Esophagus muscularis mucosa (tissue), 4 donors: Measurements from ENCODE around the gene KCNQ4. TPM values are rescaled to one million over a fixed set of nuclear protein-coding genes. Genes with fewer than 3 reads are reported as not detected.

Source experiments
- DNase-seq: peaks from one replicate; pipeline ENCODE4 v3.0.0-alpha.2; 2017; ENCODE audit errors: extremely low spot score
- H3K27ac ChIP-seq, 4 donors: fragments of 200-600 bp; sonication (generic); replicated peaks in 1 of 4; 1 replicate in 3 of 4; 2 replicates in 1 of 4; pipeline ENCODE4 v1.5.1; 2016 to 2019; ENCODE audit warnings: mild to moderate bottlenecking in 1 of 4
- H3K27me3 ChIP-seq, 4 donors: fragments of 200-600 bp; sonication (generic); one replicate each; pipeline versions ENCODE4 v1.5.1 to v1.6.0; 2016 to 2019
- H3K36me3 ChIP-seq, 4 donors: fragments of 200-600 bp; sonication (generic); one replicate each; pipeline ENCODE4 v1.5.1; 2016 to 2019
- H3K4me1 ChIP-seq, 4 donors: fragments of 200-600 bp; sonication (generic); one replicate each; pipeline ENCODE4 v1.5.1; 2016 to 2019
- H3K4me3 ChIP-seq, 4 donors: fragments of 200-600 bp; sonication (generic); 1 replicate in 2 of 4; 2 replicates in 2 of 4; pipeline ENCODE4 v1.5.1; 2016 to 2019; ENCODE audit warnings: mild to moderate bottlenecking in 4 of 4, moderate library complexity in 1 of 4
- H3K9me3 ChIP-seq, 4 donors: fragments of 200-600 bp; sonication (generic); 1 replicate in 3 of 4; 2 replicates in 1 of 4; pipeline ENCODE4 v1.5.1; 2016 to 2019
- EP300 ChIP-seq: sonication (generic); formaldehyde crosslinking; IDR thresholded peaks from one replicate; pipeline ENCODE4 v1.6.1; 2017; ENCODE audit warnings: antibody characterized with exemption
- POLR2A ChIP-seq: fragments of 450-650 bp; IDR thresholded peaks from one replicate; pipeline ENCODE4 v1.6.1; 2017; ENCODE audit warnings: antibody characterized with exemption, moderate library complexity, mild to moderate bottlenecking, low read depth
- POLR2AphosphoS5 ChIP-seq, 2 donors: sonication (generic); formaldehyde crosslinking; IDR thresholded peaks; one replicate each; pipeline ENCODE4 v1.6.1; 2017; ENCODE audit warnings: antibody characterized with exemption in 2 of 2
- WGBS: methylation state at CpG from one replicate; pipeline ENCODE4 v1.1.5; 2018; 5-methylcytosine and 5-hydroxymethylcytosine counted together
- intact Hi-C: fragments of 100-400 bp; cut with DNase I; formaldehyde crosslinking; loops from one replicate; pipeline ENCODE4 v1.15.1; 2023
- total RNA-seq, 4 donors: library from RNA; depleted of rRNA; stranded (reverse); fragments of >200 nt; gene quantifications; one replicate each; pipeline versions ENCODE4 v1.1.0 to v1.2.1, GENCODE V29; 2016
- TF ChIP-seq, protein P1 (sequence below), 3 experiments: fragments of 200-600 bp in 2 of 3; fragments of 450-650 bp in 1 of 3; sonication (generic) in 2 of 3; IDR thresholded peaks; one replicate each; pipeline ENCODE4 v1.5.1; 2017 to 2019; ENCODE audit warnings: antibody characterized with exemption in 3 of 3, mild to moderate bottlenecking in 2 of 3, moderate library complexity in 1 of 3

KCNQ4 gene
- total RNA-seq, 4 donors from 2014 or later, result 9.3 to 22.0 (median 17.1) TPM

DNA sequence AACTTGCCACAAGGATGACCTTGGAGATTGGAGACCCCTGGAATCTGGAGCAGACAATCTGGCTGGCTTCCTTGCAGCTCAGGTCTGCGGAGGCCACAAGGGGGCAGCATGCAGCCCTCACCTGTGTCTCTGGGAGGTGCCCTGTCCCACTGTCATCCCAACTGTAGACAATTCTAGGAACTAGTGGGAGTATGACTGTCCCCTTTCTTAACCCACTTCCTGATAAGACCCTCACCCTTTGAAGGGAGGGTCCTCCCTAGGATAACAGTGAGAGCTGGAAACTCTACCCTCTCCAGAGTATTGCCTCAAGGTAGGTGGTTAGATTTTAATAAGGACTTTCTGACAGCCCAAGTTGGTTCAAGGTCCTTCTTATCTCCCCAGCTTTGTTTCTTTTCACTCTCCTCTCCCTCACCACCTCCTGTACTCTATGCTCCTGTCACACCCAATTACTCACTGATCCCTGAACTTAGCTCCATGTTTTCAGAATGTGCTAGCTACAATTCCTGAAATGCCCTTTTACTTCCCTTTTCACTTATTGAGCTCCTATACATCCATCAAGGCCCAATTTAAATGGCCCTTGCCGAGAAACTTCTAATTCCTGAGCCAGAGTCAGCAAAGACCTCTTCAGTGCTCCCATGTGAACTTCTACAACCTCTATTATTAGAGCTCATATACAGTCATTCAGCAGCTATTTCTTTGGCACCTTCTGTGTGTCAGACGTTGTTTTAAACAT is 9.2 kb upstream of the KCNQ4 start:
- no peak for DNase-seq

DNA sequence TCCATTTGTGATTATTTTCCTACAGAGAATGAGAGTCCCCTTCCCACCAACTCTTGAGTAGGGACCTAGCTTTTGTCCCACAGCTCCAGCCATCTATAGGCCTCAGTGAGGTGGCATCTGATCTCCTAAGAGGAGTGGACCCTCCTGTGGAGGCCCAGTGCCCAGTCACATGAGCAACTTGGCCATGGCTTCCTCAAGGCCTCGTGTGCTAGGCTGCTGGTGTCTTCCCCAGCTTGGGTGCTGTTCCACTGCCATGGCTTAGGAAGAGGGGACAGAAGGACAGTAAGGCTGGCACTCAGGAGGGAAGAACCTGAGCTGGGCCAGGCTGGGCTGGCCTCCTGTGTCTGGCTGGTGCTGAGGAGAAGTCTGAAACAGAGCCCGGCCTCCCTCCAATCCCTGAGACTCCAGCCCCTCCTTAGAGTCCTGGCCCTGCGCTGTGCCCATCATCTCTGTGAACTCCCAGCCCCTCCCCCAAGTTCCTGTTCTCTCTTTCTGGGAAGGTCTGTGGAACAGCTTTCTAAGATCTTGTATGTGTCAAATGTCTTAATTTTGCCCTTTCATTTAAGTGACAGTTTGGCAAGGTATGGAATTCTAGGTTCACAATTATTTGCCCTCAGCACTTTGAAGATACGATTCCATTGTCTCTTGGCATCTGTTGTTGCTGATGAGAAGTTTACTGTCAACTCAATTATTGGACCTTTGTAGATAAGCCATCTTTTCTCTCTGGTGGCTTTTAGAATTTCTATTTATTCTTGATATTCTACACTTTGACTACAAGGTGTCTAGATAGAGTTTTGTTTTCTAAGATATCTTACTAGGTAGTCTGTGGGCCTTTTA is 7.1 kb upstream of the KCNQ4 start:
- DNase-seq, result no peak
- TF ChIP-seq, protein P1, sequence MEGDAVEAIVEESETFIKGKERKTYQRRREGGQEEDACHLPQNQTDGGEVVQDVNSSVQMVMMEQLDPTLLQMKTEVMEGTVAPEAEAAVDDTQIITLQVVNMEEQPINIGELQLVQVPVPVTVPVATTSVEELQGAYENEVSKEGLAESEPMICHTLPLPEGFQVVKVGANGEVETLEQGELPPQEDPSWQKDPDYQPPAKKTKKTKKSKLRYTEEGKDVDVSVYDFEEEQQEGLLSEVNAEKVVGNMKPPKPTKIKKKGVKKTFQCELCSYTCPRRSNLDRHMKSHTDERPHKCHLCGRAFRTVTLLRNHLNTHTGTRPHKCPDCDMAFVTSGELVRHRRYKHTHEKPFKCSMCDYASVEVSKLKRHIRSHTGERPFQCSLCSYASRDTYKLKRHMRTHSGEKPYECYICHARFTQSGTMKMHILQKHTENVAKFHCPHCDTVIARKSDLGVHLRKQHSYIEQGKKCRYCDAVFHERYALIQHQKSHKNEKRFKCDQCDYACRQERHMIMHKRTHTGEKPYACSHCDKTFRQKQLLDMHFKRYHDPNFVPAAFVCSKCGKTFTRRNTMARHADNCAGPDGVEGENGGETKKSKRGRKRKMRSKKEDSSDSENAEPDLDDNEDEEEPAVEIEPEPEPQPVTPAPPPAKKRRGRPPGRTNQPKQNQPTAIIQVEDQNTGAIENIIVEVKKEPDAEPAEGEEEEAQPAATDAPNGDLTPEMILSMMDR (IDR thresholded peaks at IDR 0.05), result no peak
- TF ChIP-seq POLR2A (no peak), EP300 (no peak), POLR2AphosphoS5 (IDR thresholded peaks at IDR 0.05) (no peak)
- Histone ChIP-seq H3K4me3 (no peak overlapping the region), H3K4me1 (peaks cover 0 to 20% (median 16%) of the 10 kb centered on the region in 4 donors), H3K9me3 (no peaks in the 10 kb centered on the region), H3K27ac (no peak overlapping the region), H3K36me3 (peaks cover 5 to 27% (median 22%) of the 10 kb centered on the region in 4 donors), H3K27me3 (no peaks in the 10 kb centered on the region)
- 99% methylated on average over 3 of the region's 4 CpGs for WGBS
- intact Hi-C loops, result loop anchor here (10.0 kb wide), 1 partner anchor 162 kb away; no protein-coding TSS in a partner anchor

More for the DNA sequence above, 9.2 kb upstream of the KCNQ4 start:
- Histone ChIP-seq H3K27ac (peak overlapping the region in 2 of 4 donors; percentile 10 to 46), H3K36me3 (peaks cover 18 to 47% (median 42%) of the 10 kb centered on the region in 4 donors), H3K4me3 (no peak overlapping the region), H3K9me3 (no peaks in the 10 kb centered on the region), H3K27me3 (no peaks in the 10 kb centered on the region), H3K4me1 (peaks cover under 1 to 26% (median 24%) of the 10 kb centered on the region in 4 donors)
- intact Hi-C loops, result loop anchor here (2.0 to 10.0 kb wide), 2 partner anchors 76 to 160 kb away; no protein-coding TSS in a partner anchor
- TF ChIP-seq, protein P1 (IDR thresholded peaks at IDR 0.05), result peak; percentile 78 to 87 (median 82)
- TF ChIP-seq POLR2AphosphoS5 (IDR thresholded peaks at IDR 0.05) (no peak), EP300 (no peak), POLR2A (no peak)
- WGBS, result 32% methylated on average over 3 of the region's 3 CpGs

DNA sequence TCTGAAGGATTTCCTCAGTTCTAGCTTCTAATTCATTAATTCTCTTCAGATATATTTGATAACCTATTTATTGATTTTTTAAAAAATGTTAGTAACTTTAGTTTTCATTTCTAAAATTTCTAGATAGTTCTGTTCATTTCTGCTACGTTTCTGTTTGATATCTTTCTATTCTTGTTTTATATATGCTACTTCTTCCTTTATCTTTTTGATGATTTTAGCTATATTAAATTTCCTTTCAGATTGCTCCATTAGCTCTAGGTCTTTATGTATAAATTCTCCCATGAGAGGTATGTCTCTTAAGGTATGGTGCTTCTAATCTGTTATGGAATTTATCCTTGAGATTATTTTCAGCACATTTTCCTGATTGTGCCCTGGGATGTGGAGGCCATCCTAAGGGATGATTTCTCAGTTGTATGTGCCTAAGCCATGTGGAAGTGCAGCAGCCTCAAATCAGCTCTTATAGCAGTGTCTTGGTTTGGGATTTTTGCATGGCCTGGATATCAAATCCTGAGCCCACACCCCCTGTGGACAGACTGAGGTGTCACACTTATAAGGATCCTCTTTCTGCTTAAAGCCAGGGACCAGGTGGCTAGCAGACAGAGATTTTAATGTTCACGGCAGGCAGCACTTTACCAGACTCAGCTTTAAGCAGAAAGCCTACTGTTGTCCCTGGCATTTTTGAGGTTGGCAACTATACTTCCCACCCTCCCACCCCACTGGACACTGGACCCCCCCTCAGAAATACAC is 6.2 kb upstream of the KCNQ4 start:
- Histone ChIP-seq H3K27me3 (no peaks in the 10 kb centered on the region), H3K4me3 (no peak overlapping the region), H3K27ac (no peak overlapping the region), H3K9me3 (no peaks in the 10 kb centered on the region), H3K4me1 (peaks cover 5 to 24% (median 20%) of the 10 kb centered on the region in 4 donors), H3K36me3 (peaks cover 0 to 20% (median 12%) of the 10 kb centered on the region in 4 donors)
- no peak for DNase-seq
- intact Hi-C loops, result loop anchor here (10.0 kb wide), 1 partner anchor 163 kb away; no protein-coding TSS in a partner anchor
- WGBS, result 88% methylated on average over 2 of the region's 2 CpGs
- TF ChIP-seq, protein P1 (IDR thresholded peaks at IDR 0.05), result no peak
- no peak for TF ChIP-seq EP300
- no peak for TF ChIP-seq POLR2A
- TF ChIP-seq POLR2AphosphoS5 (IDR thresholded peaks at IDR 0.05), result no peak
